ENCODE results near the gene SIK3.

Gene SIK3

DNA sequence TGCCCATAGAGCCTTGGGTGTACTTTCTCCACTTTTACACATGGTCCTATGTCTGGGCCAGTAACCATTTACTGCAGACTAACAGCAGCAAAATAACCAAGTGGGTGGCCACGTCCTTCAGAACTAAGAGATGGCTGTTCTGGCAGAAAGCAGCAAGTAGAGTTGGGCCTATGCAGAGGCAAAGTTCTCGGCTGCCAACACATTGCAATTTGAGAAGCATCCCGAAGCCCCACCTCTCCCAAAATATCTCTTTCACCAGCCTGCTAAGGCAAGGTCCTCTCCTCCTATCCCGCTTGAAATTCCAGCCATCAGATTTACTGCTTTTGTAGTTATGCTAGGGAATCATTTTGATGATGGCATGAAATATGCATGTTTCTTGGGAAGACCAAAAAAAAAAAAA is 142.3 kb downstream of the SIK3 start:
- no peak for DNase-seq

DNA sequence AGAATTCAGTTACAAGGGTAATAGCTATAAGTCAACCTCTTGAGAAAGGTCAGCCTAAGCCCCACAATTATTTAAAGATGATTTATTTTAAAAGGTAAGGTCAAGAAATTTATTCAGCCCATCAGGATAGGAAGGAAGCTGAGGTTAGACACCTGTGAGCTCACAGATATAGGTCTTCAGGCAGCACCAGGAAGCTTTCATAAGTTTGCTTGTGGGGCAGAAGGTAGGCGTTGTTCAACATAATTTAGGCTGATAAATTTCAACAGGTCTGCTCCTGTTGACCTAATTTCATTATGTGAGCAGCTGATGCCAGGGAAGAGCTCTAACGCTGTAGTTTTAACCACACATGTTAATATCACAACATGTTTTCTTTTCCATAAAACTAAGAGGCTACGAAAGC is 142.7 kb downstream of the SIK3 start:
- DNase-seq = no peak

DNA sequence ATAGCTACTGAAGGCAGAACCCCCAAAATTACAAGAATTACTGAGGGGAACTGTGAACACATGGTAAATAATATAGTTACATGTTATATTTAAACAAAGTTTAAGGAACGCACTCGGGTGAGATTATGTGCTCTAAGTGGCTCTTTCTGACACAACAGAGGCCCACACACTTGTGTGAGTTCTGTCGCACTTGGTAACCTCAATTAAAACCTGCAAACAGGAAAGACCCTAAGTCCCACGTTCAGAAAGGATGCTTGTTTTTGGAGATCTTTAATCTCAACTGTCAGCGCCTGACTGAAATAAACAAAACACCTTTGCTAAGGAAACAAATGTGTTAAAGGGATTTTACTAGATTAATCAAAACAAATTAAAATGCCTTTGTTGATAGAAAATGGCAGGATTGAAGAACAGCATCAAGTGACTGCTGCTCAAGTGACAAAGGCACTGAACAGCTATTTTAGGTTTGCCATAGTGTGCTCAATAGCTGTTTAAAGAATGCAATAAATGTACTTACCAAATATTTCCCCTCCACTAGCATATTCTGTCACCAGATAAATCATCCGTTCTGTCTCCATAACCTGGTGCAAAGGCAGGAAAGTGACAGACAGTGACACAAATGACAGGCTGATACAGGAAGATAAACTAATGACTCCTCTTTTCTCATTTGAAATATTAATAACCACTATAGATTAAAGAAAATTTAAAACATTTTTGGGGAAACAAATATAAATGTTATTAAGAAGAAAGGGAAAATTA is 144.5 kb downstream of the SIK3 start:
- DNase-seq = no peak

DNA sequence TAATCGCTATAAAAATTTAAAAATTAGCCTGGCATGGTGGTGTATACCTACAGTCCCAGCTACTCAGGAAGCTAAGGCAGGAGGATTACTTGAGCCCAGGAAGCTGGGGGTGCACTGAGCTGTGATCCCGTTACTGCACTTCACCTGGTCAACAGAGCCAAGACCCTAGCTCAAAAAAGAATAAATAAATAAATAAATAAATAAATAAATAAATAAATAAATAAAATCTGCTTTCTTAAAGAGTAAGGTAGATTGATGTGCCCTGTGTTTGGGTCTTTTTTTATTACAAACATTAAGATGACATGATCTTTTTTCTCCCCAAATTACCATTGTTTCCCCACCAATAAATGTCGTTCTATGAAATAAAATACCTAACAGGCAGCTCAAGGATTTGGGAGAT is 146.5 kb downstream of the SIK3 start:
- no peak for DNase-seq

DNA sequence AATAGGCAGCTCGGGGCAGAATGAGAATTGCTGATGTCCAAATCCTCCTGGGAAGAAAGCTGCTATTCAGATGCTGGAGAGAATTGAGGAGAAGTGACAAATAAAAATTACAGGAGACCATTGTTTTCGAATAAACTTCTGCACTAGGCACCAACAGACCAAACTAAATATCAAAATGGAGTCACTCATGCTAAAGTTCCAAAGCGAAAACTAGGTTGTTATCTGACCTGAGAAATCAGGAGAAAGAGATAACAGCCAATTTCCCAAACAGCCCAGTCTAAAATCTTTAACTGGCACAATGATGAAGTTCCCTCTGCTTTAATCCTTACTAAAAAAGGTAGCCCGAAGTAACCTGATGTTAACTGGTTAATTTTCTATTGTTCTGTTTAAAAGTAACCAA is 148.0 kb downstream of the SIK3 start:
- no peak for DNase-seq

DNA sequence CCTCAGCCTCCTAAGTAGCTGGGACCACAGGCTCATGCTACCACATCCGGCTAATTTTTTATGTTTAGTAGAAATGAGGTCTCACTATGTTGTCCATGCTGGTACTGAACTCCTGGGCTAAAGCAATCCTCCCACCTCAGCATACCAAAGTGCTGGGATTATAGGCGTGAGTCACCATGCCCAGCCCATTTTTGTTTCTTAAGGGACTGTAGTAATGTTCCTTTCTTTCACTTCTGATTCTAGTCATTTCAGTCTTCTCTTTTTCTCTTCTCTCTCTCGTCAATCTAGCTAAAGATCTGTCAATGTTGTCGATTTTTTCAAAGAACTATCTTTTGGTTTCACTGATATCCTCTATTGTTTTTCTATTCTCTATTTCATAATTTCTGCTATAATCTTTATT is 149.8 kb downstream of the SIK3 start:
- no peak for DNase-seq

DNA sequence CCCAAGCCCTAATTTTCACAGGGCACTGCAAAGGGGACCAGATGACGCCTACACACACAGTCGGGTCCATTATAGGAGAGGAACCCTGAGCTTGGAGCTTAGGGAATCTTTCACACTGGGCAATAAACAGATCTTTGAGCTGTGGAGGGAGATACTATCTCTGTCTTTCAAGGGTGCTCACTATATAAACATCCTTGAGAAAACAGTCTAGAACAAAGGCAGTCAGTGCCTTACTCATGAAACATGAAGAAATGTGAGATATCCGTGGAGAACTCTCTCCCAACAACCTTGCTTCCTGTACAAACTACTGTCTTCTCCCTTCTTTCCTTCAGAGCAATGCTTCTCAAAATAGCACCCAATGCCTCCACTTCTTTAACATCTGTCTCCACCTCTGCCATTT is 151.8 kb downstream of the SIK3 start:
- no peak for DNase-seq

DNA sequence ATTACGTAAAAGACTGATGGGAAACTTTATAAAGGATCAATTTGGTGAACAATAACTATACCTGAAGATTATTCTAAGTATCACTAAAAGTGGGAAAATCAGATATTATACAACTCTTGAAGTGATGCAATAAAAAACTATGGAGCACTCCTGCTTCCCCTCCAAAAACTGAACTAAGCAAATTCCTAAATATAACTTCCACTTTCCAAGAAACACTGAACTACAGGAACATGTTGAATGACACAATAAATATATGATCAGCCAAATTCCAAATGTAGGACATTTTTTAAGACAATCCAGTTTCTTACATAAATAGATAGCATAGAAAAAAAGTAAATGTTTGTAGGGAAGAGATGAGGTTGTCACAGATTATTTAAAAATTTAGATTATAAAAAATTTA is 158.7 kb downstream of the SIK3 start:
- DNase-seq = no peak

DNA sequence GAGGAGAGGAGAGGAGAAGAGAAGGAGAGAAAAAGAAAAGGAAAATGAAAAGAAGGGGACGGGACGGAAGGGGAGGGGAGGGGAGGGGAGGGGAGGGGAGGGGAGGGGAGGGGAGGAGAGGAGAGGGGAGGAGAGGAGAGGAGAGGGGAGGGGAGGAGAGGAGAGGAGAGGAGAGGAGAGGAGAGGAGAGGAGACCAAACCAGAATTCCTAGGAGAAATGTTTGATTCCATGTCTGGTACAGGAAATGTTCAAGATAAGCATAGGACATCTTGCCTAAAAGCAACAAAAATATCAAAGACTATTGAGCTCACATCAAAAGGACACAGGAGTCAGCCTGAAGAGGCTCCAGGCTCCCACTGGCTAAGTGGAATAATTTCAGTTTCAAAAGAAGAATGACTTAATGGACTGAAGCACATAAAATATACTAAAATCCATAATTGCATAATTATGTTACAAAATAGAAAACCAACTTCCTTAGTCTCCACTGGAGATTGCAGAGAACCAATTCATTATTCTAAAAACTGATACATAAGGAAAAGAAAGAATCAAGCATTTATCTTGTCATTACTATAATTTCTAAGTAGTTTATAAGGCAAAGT is 159.7 kb downstream of the SIK3 start:
- DNase-seq = no peak

DNA sequence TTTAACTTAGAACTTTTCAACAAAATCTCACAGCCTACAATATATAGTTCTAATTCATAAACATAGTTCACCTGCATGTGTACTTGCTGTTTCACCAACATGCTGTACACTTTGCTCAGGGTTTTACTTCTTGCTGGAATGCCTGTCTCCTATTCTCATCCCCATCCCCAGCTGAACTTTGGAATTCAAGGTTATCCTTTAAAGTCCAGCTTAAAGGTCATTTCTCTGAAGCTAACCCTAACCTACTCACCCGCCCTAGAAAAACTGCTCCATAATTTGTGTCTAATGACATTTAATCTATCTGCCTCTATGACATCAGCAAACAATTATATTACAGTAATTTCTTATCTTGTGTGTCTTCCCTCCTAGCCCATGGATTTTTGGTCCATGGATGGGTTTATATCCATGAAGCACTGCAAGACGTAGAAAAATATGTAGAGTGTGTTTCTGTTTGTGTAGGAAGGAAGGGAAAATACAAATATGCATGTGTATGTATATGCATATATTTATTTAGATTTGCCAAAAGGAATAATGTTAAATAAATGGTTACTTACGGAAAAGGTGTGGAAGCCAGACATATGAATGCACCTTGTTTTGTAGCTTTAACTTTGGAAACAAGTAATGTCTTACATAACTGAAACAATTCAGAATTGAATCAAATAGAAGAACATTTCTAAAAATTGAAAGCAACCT is 161.3 kb downstream of the SIK3 start:
- no peak for DNase-seq

DNA sequence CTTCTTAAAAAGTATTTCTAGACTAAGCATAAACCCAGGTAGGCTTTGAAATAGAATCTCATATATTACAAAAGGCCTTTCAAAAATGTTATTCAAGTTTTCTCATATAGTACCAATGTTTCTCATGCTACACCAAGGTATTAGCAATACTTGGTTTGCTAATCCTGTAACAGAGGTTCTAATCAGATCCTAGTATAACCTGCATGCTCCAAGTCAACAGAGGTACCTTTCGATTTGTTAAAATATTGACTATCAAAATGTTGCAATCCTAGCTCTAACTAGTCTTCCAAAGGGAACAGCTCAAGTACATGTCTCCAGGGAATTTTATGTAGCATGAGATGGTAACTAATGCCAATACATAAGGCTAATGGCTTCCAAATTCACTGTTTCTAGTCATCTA is 162.7 kb downstream of the SIK3 start:
- no peak for DNase-seq

DNA sequence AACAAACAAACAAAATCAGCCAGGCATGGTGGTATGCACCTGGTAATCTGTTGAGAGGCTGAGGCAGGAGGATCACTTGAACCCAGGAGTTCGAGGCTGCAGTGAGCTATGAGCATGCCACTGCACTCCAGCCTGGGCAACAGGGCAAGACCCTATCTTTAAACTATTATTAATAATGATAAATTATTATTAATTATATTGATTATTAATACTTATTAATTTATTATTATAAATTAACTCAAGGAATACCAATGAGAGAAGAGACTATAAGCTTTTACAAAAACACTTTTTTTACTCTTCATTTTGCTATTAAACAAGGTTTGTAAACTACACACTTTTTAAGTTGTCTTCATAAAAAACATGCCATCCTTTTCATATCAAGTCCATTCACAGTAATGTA is 163.1 kb downstream of the SIK3 start:
- no peak for DNase-seq

DNA sequence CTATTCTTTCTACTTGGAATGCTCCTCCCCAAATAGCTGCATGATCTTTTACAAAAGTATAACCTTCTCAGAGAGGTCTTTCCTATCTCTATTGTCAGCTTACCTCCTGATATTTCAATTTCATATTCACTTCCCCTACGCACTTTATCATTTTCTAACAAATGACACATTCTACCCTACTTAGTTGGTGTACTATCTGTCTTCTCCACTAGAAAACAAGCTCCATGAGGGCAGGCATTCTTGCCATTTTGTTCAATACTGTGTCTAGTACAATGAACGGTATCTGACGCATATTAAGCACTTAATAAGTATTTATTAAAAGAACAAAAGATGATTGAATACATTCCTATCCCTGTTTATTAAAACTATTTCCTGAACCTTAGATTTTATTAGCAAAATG is 164.3 kb downstream of the SIK3 start:
- DNase-seq = no peak

DNA sequence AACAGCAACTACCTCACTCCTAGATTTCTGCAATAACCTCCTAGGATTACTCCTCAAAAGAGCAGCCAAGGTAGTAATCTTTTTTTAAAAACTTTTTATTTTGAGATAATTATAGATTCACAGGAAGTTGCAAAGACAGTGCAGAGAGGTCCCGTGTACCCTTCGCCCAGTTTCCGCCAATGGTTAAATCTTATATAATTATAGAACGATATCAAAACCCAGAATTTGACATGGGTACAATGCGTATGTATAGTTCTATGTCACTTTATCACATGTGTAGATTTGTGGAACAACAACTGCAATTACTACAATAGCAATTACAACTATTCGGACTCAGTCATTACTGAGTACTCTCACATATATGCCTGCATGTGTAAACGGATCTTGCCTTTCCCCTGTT is 166.0 kb downstream of the SIK3 start:
- DNase-seq = no peak

DNA sequence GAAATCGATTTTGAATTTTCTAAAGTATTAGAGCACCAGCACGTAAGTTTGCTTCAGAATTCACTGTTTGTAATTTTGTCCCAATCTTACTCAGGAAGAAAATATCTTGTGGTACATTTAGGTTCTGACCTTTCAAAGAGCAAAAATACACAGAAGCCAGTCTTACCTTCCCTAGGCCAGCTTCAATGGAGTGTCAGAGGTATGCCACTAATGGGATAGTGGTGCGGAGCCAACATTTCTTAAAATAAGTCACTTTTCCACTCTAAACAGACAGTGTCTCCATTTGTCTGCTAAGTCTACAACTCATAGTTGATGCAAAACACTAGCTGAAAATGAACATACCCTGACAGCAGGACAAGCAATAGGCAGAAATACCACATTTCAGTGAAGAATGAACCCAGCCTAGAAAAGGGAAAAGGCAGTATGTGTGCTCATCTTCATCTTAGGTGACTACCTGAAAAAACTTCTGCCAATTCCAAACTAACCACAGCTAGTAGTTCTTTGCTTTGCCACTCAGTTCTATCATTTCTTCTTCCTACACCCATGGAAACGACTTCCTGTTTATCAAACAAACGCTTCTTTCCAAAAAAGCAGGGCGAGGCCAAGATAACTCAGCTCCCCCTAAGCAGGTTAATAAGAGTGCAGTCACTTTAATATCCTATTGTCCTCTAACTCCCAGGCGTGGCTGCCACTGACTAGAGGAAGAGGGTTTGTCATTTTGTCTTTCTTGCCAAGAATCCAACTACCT is 166.8 kb downstream of the SIK3 start:
- no peak for DNase-seq

DNA sequence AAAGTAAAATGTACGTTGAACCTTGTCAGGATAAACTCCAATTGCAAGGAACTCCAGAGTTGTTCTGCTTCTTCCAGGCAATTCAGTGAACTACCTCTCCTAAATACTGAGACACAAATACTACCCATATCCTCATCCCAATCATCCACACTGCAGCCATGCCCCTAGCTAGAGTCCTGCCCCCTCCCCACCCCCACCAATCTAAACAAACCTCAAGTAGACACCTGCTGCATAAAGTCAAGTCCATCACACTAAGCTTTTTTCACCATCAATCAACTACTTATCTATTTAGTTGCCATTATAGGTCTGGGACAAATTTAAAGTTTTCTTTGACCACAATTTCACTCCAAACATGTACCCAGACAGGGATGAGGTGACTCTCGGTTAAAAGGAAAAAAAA is 167.6 kb downstream of the SIK3 start:
- DNase-seq = no peak

DNA sequence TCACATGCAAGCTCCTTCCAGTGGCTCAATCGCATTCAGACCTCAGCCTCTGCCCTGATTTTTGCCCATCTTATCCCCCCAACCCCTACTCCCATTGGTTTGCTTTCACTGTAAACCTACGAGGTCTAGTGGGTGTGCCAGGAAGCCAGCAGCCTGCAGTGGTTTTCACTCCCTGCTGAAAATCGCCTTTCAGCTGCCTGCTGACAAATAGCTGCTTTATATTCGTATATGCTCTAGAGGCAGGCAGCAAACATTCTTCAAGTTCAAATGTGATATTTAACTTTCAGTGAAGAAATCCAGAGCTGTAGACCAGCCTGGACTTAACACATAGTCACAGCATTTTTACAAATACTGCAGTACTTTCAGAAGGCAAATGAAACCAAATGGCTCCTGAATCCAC is 168.1 kb downstream of the SIK3 start:
- no peak for DNase-seq

DNA sequence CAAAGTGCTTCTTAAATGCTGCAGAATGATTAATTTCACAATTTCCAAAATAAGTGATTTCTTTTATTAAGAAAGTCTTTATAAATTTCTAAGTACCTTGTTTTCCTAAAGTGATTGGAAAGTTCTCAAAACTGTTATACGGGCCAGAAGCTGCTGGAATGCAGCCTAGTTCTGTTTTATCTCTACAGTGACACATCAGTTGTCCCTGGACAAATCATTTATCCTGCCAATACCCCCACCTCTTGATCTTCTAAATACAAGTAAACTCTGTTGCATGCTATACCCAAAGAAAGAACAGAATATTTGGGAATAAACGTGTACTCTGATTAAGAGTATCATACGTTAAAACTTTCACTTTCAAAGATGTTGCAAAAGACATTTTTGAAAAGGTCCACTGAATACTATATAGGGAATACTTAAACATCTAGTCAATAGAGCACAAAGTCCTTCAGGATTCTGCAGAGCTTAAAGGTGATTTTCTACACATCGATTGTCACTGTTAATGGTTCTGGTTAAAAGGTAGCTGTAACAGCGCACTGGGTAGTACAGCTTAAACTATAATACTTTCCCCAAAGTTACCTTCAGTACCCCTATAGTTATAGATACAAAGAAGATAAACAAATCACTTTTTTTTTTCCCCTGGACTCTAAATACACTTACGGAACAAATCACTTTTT is 168.7 kb downstream of the SIK3 start:
- DNase-seq = no peak

DNA sequence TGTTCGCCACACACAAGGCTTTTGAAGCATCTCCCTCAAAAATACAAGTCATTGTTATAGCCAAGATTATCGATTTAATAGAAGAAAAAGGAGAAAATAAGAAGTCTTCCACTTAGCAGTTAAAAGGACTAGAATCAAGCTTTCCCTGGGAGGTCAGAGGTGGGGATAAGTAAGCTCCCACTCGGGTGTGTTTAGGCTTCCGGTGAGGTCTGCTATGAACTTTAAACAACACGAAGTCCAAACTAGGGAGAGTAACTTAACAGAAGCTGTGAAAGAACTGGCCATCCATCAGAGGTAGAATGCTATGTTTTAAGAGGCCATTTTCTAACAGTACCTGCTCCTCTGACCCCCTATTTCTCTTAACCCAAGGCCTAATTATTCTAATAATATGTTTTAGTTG is 169.4 kb downstream of the SIK3 start:
- DNase-seq = no peak

DNA sequence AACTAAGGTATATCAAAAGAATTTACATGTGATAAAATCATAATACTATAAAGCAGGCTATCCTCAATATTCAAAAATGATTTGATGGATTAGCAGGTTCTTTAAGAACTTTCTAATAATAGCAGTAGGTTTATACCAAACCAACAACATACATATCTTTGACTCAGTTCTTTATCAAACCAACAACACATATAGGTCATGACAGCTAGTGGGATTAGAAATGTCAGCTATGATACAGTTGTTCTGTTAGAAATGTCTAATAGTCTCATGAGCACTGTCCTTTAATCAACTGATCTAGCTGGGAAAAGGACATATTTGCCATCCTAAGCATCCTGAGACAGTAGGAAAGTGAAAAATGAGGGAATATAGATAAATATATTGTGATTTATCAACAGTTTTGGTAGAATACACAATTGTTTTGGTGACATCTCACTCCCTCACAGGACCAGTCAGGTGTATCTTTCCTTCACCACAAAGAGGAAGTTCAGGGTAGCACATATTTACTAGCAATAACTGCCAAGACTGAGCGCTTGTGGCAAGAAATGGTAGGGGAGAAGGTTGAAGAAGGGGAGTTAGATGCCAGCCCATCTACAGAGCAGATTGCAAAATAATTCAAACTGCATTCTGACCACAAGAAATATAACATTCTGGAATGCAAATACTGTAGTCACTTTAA is 170.0 kb downstream of the SIK3 start:
- no peak for DNase-seq

DNA sequence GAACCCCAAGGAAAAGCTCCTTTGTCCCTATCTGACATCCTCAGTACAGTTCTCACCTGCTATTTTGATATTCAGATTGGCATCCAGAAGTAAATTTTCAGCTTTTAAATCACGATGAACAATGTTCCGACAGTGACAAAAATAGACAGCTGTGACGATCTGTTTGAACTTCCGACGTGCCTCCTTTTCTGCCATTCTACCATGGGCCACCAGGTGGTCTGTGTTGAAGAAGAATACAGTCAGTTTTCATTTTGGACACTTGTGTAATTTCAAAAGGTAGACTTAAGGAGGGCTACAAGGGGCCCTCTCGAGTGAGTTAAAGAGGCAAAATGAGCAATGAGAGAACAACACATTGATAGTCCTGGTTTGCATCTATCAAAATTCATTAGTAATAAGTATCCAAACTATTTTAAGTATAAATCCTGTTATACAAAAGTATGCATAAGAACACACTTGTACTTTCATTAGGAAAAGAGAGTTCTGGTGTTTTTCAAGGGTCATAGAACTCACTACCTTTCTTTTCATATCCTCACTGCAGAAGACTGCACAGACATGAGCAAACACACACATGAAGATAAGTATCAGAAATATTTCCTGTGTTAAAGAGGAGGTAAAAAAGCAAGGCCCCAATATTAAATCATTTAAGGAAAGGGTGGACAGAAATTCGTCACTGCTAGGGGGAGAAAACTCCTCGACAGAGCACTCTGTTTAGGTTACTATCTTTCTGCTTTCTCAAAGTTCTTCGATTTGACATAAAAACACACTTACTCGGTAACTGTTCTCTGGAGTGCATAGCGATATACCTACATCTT is 170.9 kb downstream of the SIK3 start:
- no peak for DNase-seq

DNA sequence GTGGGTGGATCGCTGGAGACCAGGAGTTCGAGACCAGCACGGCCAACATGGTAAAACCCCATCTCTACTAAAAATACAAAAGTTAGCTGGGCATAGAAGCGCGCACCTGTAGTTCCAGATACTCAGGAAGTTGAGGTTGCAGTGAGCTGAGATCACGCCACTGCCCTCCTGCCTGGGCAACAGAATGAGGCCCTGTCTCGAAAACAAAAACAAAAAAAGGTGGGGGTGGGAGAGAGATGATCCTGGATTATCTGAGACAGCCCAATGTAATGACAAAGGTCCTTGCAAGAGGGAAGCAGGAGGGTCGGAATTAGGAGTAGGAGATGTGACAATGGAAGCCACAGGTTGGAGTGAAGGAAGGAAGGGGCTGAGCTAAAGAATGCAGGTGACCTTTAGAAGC is 173.2 kb downstream of the SIK3 start:
- DNase-seq = no peak

Measured in activated CD4-positive, CD25-positive, alpha-beta regulatory T cell treated with anti-CD3 and anti-CD28 coated beads, Interleukin-2, amount 50 U/mL, for 72 hours (primary cell).